Endodermal cell (in vitro differentiated cells): ENCODE measurements around the gene PTTG1IP. TPM values are rescaled to one million over a fixed set of nuclear protein-coding genes. Genes with fewer than 3 reads are reported as not detected.

Source experiments
- DNase-seq: peaks from one replicate; pipeline ENCODE4 v3.0.0-alpha.2; 2017
- H3K27ac ChIP-seq: 2 replicates; pipeline ENCODE4 v1.5.1; 2013; ENCODE audit warnings: mild to moderate bottlenecking, low read depth, low read length, moderate library complexity
- H3K27me3 ChIP-seq: 2 replicates; pipeline ENCODE4 v1.6.1; 2013; ENCODE audit warnings: mild to moderate bottlenecking, low read length, moderate library complexity; ENCODE audit not compliant: insufficient read depth, control insufficient read depth, poor library complexity, severe bottlenecking
- H3K36me3 ChIP-seq: 2 replicates; pipeline ENCODE4 v1.7.0; 2013; ENCODE audit warnings: mild to moderate bottlenecking, low read length, moderate library complexity; ENCODE audit not compliant: control insufficient read depth, insufficient read depth
- H3K4me1 ChIP-seq: one replicate; pipeline ENCODE4 v1.7.0; 2013; ENCODE audit warnings: low read length; ENCODE audit not compliant: control insufficient read depth, insufficient read depth
- H3K4me3 ChIP-seq: 2 replicates; pipeline ENCODE4 v1.5.1; 2013; ENCODE audit warnings: mild to moderate bottlenecking, low read length, moderate library complexity
- H3K9ac ChIP-seq: 2 replicates; pipeline ENCODE4 v1.6.1; 2013; ENCODE audit warnings: mild to moderate bottlenecking, low read length, moderate library complexity; ENCODE audit not compliant: poor library complexity, severe bottlenecking; ENCODE audit errors: extremely low read depth
- H3K9me3 ChIP-seq: 2 replicates; pipeline ENCODE4 v1.6.1; 2013; ENCODE audit warnings: mild to moderate bottlenecking, low read length, moderate library complexity; ENCODE audit not compliant: control insufficient read depth
- H3K27ac Mint-ChIP-seq: 2 replicates; pipeline ENCODE4 v1.8.0; 2020; ENCODE audit warnings: mixed read lengths
- H3K27me3 Mint-ChIP-seq: 2 replicates; pipeline ENCODE4 v1.8.0; 2021; ENCODE audit warnings: mild to moderate bottlenecking, mixed read lengths; ENCODE audit not compliant: insufficient read depth
- H3K36me3 Mint-ChIP-seq: 2 replicates; pipeline ENCODE4 v1.8.0; 2020; ENCODE audit warnings: low read depth, mixed read lengths
- H3K4me1 Mint-ChIP-seq: 2 replicates; pipeline ENCODE4 v1.8.0; 2020; ENCODE audit warnings: mixed read lengths
- H3K4me3 Mint-ChIP-seq: 2 replicates; pipeline ENCODE4 v1.8.0; 2020; ENCODE audit warnings: mild to moderate bottlenecking, moderate library complexity, mixed read lengths
- H3K9me3 Mint-ChIP-seq: 2 replicates; pipeline ENCODE4 v1.8.0; 2020; ENCODE audit warnings: mild to moderate bottlenecking, mixed read lengths
- WGBS, 2 experiments: methylation state at CpG; one replicate each; pipeline versions ENCODE4 v1.1.5 to v1.1.7; 2013; ENCODE audit warnings: missing lambda C conversion rate in 2 of 2, mixed read lengths in 1 of 2; ENCODE audit not compliant: insufficient coverage in 1 of 2, insufficient read length in 1 of 2; 5-methylcytosine and 5-hydroxymethylcytosine counted together
- total RNA-seq, 2 donors: library from RNA; stranded (reverse); fragmentation: NEBNext Ultra II Directional in 1 of 2; extraction: Animal tissue kit (Norgen Biotek cat#: 25700) in 1 of 2; gene quantifications; 2 replicates in 1 of 2; 3 replicates in 1 of 2; pipeline ENCODE4 v1.2.1, GENCODE V29; 2021
- TF ChIP-seq, protein P1 (sequence below): fragments of 200-600 bp; sonication (generic); conservative IDR thresholded peaks from 2 replicates; pipeline ENCODE4 v1.5.0; 2021; ENCODE audit warnings: antibody characterized with exemption, mild to moderate bottlenecking

PTTG1IP gene
- total RNA-seq, 2 donors from 2014 or later: 155 to 168 TPM

DNA sequence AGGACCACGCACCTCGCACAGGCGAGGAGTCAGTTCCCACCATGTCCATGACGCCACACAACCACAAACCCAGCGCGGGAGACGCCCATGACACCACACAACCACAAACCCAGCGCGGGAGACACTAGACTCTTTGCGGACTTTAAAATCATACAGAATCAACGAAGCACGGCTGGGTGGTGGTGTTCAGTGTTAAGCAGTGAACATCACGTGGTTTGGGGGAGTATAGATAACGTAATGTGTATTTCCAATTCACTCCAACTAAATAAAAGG, 19.2 kb downstream of the PTTG1IP start:
- Mint-ChIP-seq H3K4me1 (no peaks in the 10 kb centered on the region), H3K4me3 (no peak overlapping the region), H3K36me3 (peaks cover 89% of the 10 kb centered on the region), H3K27me3 (no peaks in the 10 kb centered on the region), H3K27ac (no peak overlapping the region), H3K9me3 (no peaks in the 10 kb centered on the region)
- Histone ChIP-seq H3K9ac (no peak overlapping the region), H3K36me3 (peaks cover 90% of the 10 kb centered on the region), H3K27me3 (no peaks in the 10 kb centered on the region), H3K4me1 (no peaks in the 10 kb centered on the region), H3K27ac (no peak overlapping the region), H3K4me3 (no peak overlapping the region), H3K9me3 (no peaks in the 10 kb centered on the region)
- 95% methylated on average over 4 to 12 of the region's 14 CpGs for WGBS, 2 experiments
- DNase-seq: no peak
- TF ChIP-seq, protein P1, sequence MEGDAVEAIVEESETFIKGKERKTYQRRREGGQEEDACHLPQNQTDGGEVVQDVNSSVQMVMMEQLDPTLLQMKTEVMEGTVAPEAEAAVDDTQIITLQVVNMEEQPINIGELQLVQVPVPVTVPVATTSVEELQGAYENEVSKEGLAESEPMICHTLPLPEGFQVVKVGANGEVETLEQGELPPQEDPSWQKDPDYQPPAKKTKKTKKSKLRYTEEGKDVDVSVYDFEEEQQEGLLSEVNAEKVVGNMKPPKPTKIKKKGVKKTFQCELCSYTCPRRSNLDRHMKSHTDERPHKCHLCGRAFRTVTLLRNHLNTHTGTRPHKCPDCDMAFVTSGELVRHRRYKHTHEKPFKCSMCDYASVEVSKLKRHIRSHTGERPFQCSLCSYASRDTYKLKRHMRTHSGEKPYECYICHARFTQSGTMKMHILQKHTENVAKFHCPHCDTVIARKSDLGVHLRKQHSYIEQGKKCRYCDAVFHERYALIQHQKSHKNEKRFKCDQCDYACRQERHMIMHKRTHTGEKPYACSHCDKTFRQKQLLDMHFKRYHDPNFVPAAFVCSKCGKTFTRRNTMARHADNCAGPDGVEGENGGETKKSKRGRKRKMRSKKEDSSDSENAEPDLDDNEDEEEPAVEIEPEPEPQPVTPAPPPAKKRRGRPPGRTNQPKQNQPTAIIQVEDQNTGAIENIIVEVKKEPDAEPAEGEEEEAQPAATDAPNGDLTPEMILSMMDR: no peak

- peaks cover 89% of the 10 kb centered on the region for H3K36me3 ChIP-seq
- no peaks in the 10 kb centered on the region for H3K27me3 Mint-ChIP-seq
- H3K27ac Mint-ChIP-seq: no peak overlapping the region
- peaks cover 87% of the 10 kb centered on the region for H3K36me3 Mint-ChIP-seq
- WGBS, 2 experiments: 95 to 96% methylated on average over 29 to 34 of the region's 34 CpGs
- no peak for DNase-seq
- no peaks in the 10 kb centered on the region for H3K4me1 ChIP-seq
- no peaks in the 10 kb centered on the region for H3K9me3 Mint-ChIP-seq
- no peak overlapping the region for H3K27ac ChIP-seq
- no peaks in the 10 kb centered on the region for H3K4me1 Mint-ChIP-seq
- H3K9ac ChIP-seq: no peak overlapping the region
- no peaks in the 10 kb centered on the region for H3K9me3 ChIP-seq
- H3K4me3 Mint-ChIP-seq: no peak overlapping the region
- no peaks in the 10 kb centered on the region for H3K27me3 ChIP-seq
- H3K4me3 ChIP-seq: no peak overlapping the region
- TF ChIP-seq, protein P1: no peak
Measured at GRCh38 chr21:44853601-44854390, 19.7 kb downstream of the PTTG1IP start.

DNA sequence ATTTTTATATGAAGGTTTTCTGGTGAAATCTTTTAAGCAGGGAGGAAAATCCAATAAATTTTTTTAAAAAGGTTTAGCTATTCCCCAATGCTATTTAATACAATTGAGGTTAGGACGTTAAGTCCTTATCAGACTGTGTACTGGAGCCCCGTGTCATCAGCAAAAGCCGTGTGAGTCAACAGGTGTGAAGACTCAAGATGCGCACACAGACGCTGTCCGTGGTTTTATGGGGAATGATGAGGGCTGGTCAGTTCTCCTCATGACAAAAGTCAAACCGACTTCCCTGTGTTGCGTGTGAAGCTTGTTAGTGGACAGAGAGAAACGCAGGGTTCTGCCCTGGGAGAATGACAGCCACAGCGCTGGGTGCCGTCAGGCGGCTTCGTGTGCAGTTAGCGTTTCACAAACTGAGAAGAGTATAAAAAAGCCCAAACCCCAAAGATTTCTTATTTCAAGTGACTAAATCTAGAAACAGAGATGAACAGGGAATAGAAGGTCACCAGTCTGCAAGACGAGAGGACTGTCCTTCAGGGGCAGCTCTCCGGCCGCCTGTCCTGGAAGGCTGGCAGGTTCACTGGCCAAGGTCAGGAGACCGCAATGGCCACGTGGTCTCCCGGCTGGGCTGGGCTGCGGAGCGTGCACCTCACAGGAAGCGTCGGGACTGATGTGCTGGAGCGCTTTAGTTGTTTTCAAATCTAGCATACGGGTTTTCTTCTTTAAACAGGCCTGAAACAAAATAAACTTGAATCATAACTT, 22.4 kb downstream of the PTTG1IP start:
- Histone ChIP-seq H3K4me3 (no peak overlapping the region), H3K27ac (no peak overlapping the region), H3K9me3 (no peaks in the 10 kb centered on the region), H3K27me3 (no peaks in the 10 kb centered on the region), H3K4me1 (no peaks in the 10 kb centered on the region), H3K9ac (no peak overlapping the region), H3K36me3 (peaks cover 62% of the 10 kb centered on the region)
- Mint-ChIP-seq H3K27me3 (no peaks in the 10 kb centered on the region), H3K4me3 (no peak overlapping the region), H3K36me3 (peaks cover 69% of the 10 kb centered on the region), H3K27ac (no peak overlapping the region), H3K4me1 (peaks cover 4% of the 10 kb centered on the region), H3K9me3 (no peaks in the 10 kb centered on the region)
- TF ChIP-seq, protein P1: no peak
- DNase-seq: no peak
- WGBS, 2 experiments: 96 to 98% methylated on average over 26 of the region's 26 CpGs
